ENCODE results near the gene DDB1. TPM values are rescaled to one million over a fixed set of nuclear protein-coding genes. Genes with fewer than 3 reads are reported as not detected.

Gene DDB1
- total and polyA plus RNA-seq, 9 of the 15 experiments (the other 6 are each of a cell fraction or from before 2014, with no cell fraction given): 172 to 361 (median 266) TPM

- TF ChIP-seq, protein P1, sequence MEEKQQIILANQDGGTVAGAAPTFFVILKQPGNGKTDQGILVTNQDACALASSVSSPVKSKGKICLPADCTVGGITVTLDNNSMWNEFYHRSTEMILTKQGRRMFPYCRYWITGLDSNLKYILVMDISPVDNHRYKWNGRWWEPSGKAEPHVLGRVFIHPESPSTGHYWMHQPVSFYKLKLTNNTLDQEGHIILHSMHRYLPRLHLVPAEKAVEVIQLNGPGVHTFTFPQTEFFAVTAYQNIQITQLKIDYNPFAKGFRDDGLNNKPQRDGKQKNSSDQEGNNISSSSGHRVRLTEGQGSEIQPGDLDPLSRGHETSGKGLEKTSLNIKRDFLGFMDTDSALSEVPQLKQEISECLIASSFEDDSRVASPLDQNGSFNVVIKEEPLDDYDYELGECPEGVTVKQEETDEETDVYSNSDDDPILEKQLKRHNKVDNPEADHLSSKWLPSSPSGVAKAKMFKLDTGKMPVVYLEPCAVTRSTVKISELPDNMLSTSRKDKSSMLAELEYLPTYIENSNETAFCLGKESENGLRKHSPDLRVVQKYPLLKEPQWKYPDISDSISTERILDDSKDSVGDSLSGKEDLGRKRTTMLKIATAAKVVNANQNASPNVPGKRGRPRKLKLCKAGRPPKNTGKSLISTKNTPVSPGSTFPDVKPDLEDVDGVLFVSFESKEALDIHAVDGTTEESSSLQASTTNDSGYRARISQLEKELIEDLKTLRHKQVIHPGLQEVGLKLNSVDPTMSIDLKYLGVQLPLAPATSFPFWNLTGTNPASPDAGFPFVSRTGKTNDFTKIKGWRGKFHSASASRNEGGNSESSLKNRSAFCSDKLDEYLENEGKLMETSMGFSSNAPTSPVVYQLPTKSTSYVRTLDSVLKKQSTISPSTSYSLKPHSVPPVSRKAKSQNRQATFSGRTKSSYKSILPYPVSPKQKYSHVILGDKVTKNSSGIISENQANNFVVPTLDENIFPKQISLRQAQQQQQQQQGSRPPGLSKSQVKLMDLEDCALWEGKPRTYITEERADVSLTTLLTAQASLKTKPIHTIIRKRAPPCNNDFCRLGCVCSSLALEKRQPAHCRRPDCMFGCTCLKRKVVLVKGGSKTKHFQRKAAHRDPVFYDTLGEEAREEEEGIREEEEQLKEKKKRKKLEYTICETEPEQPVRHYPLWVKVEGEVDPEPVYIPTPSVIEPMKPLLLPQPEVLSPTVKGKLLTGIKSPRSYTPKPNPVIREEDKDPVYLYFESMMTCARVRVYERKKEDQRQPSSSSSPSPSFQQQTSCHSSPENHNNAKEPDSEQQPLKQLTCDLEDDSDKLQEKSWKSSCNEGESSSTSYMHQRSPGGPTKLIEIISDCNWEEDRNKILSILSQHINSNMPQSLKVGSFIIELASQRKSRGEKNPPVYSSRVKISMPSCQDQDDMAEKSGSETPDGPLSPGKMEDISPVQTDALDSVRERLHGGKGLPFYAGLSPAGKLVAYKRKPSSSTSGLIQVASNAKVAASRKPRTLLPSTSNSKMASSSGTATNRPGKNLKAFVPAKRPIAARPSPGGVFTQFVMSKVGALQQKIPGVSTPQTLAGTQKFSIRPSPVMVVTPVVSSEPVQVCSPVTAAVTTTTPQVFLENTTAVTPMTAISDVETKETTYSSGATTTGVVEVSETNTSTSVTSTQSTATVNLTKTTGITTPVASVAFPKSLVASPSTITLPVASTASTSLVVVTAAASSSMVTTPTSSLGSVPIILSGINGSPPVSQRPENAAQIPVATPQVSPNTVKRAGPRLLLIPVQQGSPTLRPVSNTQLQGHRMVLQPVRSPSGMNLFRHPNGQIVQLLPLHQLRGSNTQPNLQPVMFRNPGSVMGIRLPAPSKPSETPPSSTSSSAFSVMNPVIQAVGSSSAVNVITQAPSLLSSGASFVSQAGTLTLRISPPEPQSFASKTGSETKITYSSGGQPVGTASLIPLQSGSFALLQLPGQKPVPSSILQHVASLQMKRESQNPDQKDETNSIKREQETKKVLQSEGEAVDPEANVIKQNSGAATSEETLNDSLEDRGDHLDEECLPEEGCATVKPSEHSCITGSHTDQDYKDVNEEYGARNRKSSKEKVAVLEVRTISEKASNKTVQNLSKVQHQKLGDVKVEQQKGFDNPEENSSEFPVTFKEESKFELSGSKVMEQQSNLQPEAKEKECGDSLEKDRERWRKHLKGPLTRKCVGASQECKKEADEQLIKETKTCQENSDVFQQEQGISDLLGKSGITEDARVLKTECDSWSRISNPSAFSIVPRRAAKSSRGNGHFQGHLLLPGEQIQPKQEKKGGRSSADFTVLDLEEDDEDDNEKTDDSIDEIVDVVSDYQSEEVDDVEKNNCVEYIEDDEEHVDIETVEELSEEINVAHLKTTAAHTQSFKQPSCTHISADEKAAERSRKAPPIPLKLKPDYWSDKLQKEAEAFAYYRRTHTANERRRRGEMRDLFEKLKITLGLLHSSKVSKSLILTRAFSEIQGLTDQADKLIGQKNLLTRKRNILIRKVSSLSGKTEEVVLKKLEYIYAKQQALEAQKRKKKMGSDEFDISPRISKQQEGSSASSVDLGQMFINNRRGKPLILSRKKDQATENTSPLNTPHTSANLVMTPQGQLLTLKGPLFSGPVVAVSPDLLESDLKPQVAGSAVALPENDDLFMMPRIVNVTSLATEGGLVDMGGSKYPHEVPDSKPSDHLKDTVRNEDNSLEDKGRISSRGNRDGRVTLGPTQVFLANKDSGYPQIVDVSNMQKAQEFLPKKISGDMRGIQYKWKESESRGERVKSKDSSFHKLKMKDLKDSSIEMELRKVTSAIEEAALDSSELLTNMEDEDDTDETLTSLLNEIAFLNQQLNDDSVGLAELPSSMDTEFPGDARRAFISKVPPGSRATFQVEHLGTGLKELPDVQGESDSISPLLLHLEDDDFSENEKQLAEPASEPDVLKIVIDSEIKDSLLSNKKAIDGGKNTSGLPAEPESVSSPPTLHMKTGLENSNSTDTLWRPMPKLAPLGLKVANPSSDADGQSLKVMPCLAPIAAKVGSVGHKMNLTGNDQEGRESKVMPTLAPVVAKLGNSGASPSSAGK (IDR thresholded peaks at IDR 0.05): peak; percentile 83
- TF ChIP-seq, protein P2, sequence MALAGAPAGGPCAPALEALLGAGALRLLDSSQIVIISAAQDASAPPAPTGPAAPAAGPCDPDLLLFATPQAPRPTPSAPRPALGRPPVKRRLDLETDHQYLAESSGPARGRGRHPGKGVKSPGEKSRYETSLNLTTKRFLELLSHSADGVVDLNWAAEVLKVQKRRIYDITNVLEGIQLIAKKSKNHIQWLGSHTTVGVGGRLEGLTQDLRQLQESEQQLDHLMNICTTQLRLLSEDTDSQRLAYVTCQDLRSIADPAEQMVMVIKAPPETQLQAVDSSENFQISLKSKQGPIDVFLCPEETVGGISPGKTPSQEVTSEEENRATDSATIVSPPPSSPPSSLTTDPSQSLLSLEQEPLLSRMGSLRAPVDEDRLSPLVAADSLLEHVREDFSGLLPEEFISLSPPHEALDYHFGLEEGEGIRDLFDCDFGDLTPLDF (CRISPR knock-in tag; IDR thresholded peaks at IDR 0.05): no peak
- TF ChIP-seq, protein P3, sequence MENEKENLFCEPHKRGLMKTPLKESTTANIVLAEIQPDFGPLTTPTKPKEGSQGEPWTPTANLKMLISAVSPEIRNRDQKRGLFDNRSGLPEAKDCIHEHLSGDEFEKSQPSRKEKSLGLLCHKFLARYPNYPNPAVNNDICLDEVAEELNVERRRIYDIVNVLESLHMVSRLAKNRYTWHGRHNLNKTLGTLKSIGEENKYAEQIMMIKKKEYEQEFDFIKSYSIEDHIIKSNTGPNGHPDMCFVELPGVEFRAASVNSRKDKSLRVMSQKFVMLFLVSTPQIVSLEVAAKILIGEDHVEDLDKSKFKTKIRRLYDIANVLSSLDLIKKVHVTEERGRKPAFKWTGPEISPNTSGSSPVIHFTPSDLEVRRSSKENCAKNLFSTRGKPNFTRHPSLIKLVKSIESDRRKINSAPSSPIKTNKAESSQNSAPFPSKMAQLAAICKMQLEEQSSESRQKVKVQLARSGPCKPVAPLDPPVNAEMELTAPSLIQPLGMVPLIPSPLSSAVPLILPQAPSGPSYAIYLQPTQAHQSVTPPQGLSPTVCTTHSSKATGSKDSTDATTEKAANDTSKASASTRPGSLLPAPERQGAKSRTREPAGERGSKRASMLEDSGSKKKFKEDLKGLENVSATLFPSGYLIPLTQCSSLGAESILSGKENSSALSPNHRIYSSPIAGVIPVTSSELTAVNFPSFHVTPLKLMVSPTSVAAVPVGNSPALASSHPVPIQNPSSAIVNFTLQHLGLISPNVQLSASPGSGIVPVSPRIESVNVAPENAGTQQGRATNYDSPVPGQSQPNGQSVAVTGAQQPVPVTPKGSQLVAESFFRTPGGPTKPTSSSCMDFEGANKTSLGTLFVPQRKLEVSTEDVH (IDR thresholded peaks at IDR 0.05; ENCODE audit: low read depth, partially characterized antibody): no peak
- no peak for TF ChIP-seq KAT8 (IDR thresholded peaks at IDR 0.05; ENCODE audit: low read depth)
- TF ChIP-seq MTA2 (IDR thresholded peaks at IDR 0.05; ENCODE audit: low read depth): peak; percentile 72
- no peak for TF ChIP-seq ZNF785 (CRISPR knock-in tag; IDR thresholded peaks at IDR 0.05)
- no peak for TF ChIP-seq ZNF175 (CRISPR knock-in tag; IDR thresholded peaks at IDR 0.05; ENCODE audit: low read depth)
- TF ChIP-seq RBM17 (IDR thresholded peaks at IDR 0.05; ENCODE audit: borderline replicate concordance, low read depth, low read length): no peak
- TF ChIP-seq NFIX (CRISPR knock-in tag; IDR thresholded peaks at IDR 0.05; ENCODE audit: low read depth): no peak
- no peak for TF ChIP-seq ZNF280A (IDR thresholded peaks at IDR 0.05; ENCODE audit: low read depth, partially characterized antibody)
Measured at GRCh38 chr11:61342207-61342803, 9.4 kb upstream of the DDB1 start (continued).
